GM19351 (cell line): Measurements from ENCODE around the gene NLGN3.
"Not testable (repeated sequence)": the region's sequence is repeated elsewhere in the genome, so short reads cannot be mapped to it uniquely, and the experiment has no call there.

Experiments used
- ATAC-seq: cut with Tn5 transposase; IDR thresholded peaks from one replicate; pipeline ENCODE4 v1.9.1; 2021; ENCODE audit warnings: mild to moderate bottlenecking, moderate library complexity; ENCODE audit not compliant: unreplicated experiment

Gene NLGN3

GRCh38 chrX:71168134-71168533 is 23.5 kb downstream of the NLGN3 start:
- ATAC-seq = no peak

- ATAC-seq = no peak
Observed at GRCh38 chrX:71169586-71169985, 24.9 kb downstream of the NLGN3 start.

- no peak for ATAC-seq
Observed at GRCh38 chrX:71170660-71171059, 26.0 kb downstream of the NLGN3 start.

GRCh38 chrX:71171110-71171801 is 26.6 kb downstream of the NLGN3 start:
- ATAC-seq = no peak

- no peak for ATAC-seq
Observed at GRCh38 chrX:71173440-71173839, 28.8 kb downstream of the NLGN3 start.

GRCh38 chrX:71174795-71175194 is 30.2 kb downstream of the NLGN3 start:
- ATAC-seq = no peak

- no peak for ATAC-seq
Observed at GRCh38 chrX:71175531-71175930, 30.9 kb downstream of the NLGN3 start.

GRCh38 chrX:71177327-71177726 is 32.7 kb downstream of the NLGN3 start:
- no peak for ATAC-seq

GRCh38 chrX:71178908-71179307 is 34.3 kb downstream of the NLGN3 start:
- peak; percentile 38 for ATAC-seq

- ATAC-seq = not testable (repeated sequence)
Observed at GRCh38 chrX:71180579-71181265, 36.1 kb downstream of the NLGN3 start.

- ATAC-seq = peak; percentile 34
Observed at GRCh38 chrX:71181558-71181909, 36.9 kb downstream of the NLGN3 start.

- ATAC-seq = peak; percentile 84
Observed at GRCh38 chrX:71181910-71182799, 37.5 kb downstream of the NLGN3 start.

- no peak for ATAC-seq
Observed at GRCh38 chrX:71182871-71183270, 38.2 kb downstream of the NLGN3 start.

GRCh38 chrX:71183341-71183740 is 38.7 kb downstream of the NLGN3 start:
- ATAC-seq = no peak

GRCh38 chrX:71184092-71184491 is 39.5 kb downstream of the NLGN3 start:
- no peak for ATAC-seq

GRCh38 chrX:71184803-71185495 is 40.3 kb downstream of the NLGN3 start:
- no peak for ATAC-seq

- ATAC-seq = no peak
Observed at GRCh38 chrX:71191248-71191647, 46.6 kb downstream of the NLGN3 start.

- peak; percentile 52 for ATAC-seq
Observed at GRCh38 chrX:71195964-71196649, 51.5 kb downstream of the NLGN3 start.

GRCh38 chrX:71198066-71198465 is 53.4 kb downstream of the NLGN3 start:
- peak; percentile 65 for ATAC-seq

GRCh38 chrX:71199252-71200008 is 54.8 kb downstream of the NLGN3 start:
- ATAC-seq = no peak
